Muscle of arm (tissue), 12 donors: ENCODE measurements around the gene ABCA2. TPM values are rescaled to one million over a fixed set of nuclear protein-coding genes. Genes with fewer than 3 reads are reported as not detected.

Source experiments
- DNase-seq: peaks from one replicate; pipeline ENCODE4 v3.0.0-alpha.2; 2013
- polyA plus RNA-seq, 12 donors: library from polyadenylated mRNA; unstranded; fragments of 120-200 nt; gene quantifications; one replicate each; pipeline ENCODE4 v1.2.1, GENCODE V29; 2013; ENCODE audit not compliant: insufficient read length in 12 of 12

ABCA2 gene
- polyA plus RNA-seq, 12 donors, result 10.1 to 28.9 (median 13.0) TPM; not detected in 1

DNA sequence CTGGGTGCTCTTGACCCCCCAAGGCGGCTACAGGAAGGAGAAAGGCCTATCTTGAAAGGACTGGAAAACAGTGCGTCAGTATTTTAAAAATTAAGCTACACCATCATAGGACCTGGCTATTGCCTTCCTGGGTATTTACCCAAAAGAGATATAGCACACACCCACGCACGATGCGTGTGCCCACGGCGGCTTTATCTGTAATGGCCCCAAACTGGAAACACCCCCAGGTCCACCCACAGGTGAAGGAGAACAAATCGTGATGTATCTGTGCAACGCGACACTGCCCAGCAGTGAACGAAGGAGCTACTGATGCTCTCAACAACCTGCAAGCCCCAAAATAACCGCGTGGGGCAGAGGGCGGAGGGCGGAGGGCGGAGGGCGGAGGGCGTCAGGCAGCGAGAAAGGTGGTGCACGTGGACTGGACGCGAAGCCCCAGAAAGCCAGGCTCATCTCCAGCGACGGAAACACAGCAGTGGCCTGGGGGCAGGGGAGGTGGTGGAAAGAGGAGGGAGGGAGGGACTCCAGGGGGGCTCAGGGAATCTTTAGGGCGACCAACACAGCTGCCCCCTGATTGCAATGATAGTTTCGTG lies 63.1 kb downstream of the ABCA2 start:
- no peak for DNase-seq

- no peak for DNase-seq
Observed at GRCh38 chr9:136964171-136964689, 63.8 kb downstream of the ABCA2 start.

- no peak for DNase-seq
Observed at GRCh38 chr9:136963751-136964150, 64.3 kb downstream of the ABCA2 start.

DNA sequence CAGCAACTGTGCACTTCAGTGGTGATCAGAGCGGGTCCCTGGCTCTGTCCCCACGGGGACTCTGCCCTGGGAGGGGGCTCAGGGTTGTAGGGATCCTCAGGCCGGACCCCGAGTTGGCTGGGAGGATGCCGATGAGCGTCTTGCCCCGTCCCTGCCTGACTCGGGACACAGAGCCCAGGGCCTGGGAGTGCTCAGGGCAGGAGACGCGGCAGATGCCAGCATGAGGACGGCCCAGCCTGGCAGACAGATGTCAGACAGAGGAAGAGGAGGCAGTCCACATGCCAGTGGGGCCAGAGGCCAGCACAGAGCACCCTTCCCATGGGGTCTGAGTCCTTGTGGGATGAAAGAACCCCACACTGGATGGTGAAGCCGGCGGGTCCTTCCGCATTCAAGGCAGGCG lies 64.7 kb downstream of the ABCA2 start:
- DNase-seq, result no peak

DNA sequence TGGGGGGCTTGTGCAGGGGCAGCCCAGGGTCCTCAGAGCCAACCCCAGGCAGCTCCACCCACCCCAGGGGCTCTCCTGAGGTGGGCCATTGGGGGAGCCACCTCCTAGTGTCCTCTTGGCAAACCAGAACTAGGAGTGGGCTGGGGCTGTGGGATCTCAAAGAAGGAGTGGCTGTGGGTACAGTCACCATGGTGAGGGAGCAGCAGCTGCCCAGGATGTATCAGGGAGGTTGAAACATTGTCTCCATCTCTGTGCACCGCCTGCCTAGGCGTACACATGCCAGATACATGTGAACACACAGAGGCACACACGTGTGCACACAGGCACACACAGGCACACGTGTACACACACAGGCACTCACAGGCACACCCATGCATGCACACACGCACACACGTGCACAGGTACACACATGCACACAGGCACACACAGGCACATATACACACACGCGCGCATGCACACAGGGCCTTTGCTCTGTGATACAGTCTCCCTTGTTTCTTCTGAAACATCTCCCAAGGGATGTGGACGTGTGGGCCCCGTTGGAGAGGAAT lies 65.3 kb downstream of the ABCA2 start:
- DNase-seq, result no peak

DNA sequence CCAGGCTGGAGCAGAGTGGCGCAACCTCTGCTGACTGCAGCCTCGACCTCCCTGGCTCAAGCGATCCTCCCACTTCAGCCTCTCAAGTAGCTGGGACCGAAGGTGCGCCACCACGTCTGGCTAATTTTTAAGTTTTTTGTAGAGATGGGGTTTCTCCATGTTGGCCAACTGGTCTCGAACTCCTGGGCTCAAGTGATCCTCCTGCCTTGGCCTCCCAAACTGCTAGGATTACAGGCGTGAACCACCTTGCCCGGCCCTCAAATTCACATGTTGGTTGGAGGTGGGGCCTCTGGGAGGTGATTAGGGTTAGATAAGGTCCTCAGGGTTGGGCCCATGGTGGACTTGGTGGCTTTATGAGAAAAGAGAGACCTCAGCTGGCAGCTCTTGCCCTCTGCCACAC lies 65.9 kb downstream of the ABCA2 start:
- DNase-seq, result no peak

- no peak for DNase-seq
Observed at GRCh38 chr9:136961279-136962065, 66.6 kb downstream of the ABCA2 start.

DNA sequence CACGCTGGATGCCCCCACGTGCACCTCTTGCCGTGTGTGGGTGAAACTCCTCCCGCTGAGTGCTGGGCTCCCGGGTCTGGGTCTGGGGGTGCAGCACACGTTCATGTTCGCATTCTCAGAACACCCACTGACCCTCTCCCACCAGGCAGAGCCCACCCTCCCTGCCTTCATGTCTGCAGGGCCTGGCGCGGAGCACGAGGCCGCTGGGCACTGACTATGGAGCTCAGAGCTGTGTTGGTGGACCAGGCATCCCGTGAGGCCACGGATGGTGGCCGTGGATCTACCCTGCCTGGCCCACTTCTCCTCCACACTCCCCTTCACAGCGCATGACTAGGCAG lies 67.1 kb downstream of the ABCA2 start:
- DNase-seq, result no peak

DNA sequence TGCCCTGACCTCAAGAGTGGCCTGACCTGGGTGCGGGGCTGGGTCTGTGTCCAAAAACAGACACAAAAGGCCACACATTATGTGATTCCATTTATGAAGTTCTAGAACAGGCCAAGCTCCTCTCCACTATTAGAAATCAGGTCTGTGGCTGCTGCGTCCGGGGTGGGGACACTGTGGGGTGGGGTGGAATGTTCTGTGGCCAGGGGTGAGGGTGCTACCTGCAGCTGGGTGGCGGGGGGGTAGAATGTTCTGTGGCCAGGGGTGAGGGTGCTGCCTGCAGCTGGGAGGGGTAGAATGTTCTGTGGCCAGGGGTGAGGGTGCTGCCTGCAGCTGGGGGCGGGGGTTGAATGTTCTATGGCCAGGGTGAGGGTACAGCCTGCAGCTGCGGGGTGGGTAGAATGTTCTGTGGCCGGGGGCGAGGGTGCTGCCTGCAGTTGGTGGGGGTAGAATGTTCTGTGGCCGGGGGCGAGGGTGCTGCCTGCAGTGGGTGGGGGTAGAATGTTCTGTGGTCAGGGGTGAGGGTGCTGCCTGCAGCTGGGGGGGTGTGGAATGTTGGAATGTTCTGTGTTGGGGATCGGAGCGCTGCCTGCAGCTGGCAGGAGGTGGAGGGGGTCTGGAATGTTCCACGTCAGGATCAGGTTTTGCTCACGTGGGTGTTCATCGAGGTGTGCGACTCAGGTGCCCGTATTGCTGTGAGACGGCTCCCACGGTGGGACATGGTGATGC lies 67.7 kb downstream of the ABCA2 start:
- DNase-seq, result no peak

GRCh38 chr9:136958898-136959850 lies 68.9 kb downstream of the ABCA2 start:
- DNase-seq, result no peak

DNA sequence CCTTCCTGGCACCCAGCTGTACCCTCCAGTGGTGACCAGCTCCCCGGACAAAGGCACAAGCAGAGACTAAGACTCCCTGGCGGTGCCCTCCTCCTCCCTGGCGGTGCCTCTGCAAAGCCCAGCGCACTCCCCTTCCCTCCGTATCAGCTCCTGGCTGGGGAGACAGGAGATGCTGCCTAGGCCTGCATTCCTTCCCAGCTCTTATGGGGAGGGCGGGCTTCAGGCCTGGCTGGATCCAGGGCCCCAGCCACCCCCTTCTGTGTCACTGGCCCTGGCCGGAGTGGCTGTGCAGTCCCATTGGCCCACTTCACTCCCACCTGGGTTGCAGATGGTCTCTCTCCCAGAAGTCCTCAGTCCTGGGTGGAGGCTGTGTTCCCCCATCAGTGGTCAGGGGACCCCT lies 69.6 kb downstream of the ABCA2 start:
- DNase-seq, result no peak

GRCh38 chr9:136957901-136958300 lies 70.1 kb downstream of the ABCA2 start:
- DNase-seq, result no peak

- DNase-seq, result no peak
Observed at GRCh38 chr9:136957461-136957860, 70.6 kb downstream of the ABCA2 start.

Other genes with a start within 250 kb of the ABCA2 start
- gene TMEM141, start 236.9 kb downstream of the ABCA2 start, polyA plus RNA-seq, result 100 to 1,000 TPM in 1 of 12 donors, 10 to 100 TPM in 10, not detected in 1; 26.7 to 128 (median 30.8) TPM
- 1 to 10 TPM in 9 of 12 donors, under 1 TPM in 1, not detected in 2; 0.71 to 3.7 (median 2.7) TPM for gene CCDC183, start 231.9 kb downstream of the ABCA2 start, polyA plus RNA-seq
- 10 to 100 TPM in 11 of 12 donors, not detected in 1; 40.9 to 81.7 (median 48.7) TPM for gene RABL6, start 220.3 kb downstream of the ABCA2 start, polyA plus RNA-seq
- gene AJM1, start 185.8 kb downstream of the ABCA2 start, polyA plus RNA-seq, result 1 to 10 TPM in 10 of 12 donors, under 1 TPM in 1, not detected in 1; 0.93 to 7.0 (median 1.5) TPM
- gene PHPT1, start 178.8 kb downstream of the ABCA2 start, polyA plus RNA-seq, result 100 to 1,000 TPM in 2 of 12 donors, 10 to 100 TPM in 9, not detected in 1; 60.3 to 100 (median 73.7) TPM
- 100 to 1,000 TPM in 1 of 12 donors, 1 to 10 TPM in 10, not detected in 1; 2.7 to 131 (median 3.9) TPM for gene MAMDC4, start 175.9 kb downstream of the ABCA2 start, polyA plus RNA-seq
- gene EDF1, start 161.9 kb downstream of the ABCA2 start, polyA plus RNA-seq, result 100 to 1,000 TPM in 11 of 12 donors, not detected in 1; 262 to 391 (median 299) TPM
- 10 to 100 TPM in 5 of 12 donors, 1 to 10 TPM in 6, not detected in 1; 7.1 to 15.5 (median 9.1) TPM for gene TRAF2, start 141.7 kb downstream of the ABCA2 start, polyA plus RNA-seq
- gene FBXW5, start 83.5 kb downstream of the ABCA2 start, polyA plus RNA-seq, result 10 to 100 TPM in 11 of 12 donors, not detected in 1; 26.2 to 46.7 (median 30.6) TPM
- 1 to 10 TPM in 1 of 12 donors, under 1 TPM in 7, not detected in 4; 0.27 to 1.2 (median 0.48) TPM for gene C8G, start 83.0 kb downstream of the ABCA2 start, polyA plus RNA-seq
- gene LCN12, start 76.0 kb downstream of the ABCA2 start, polyA plus RNA-seq, result 1 to 10 TPM in 5 of 12 donors, under 1 TPM in 4, not detected in 3; 0.23 to 1.4 (median 1.1) TPM
- gene PTGDS, start 50.7 kb downstream of the ABCA2 start, polyA plus RNA-seq, result 10 to 100 TPM in 6 of 12 donors, 1 to 10 TPM in 4, not detected in 2; 5.3 to 30.3 (median 13.6) TPM
- gene LCNL1, start 45.2 kb downstream of the ABCA2 start, polyA plus RNA-seq, result under 1 TPM in 10 of 12 donors, not detected in 2; 0.19 to 0.74 (median 0.54) TPM
- 10 to 100 TPM in 11 of 12 donors, not detected in 1; 15.5 to 51.6 (median 19.6) TPM for gene PAXX, start 35.8 kb downstream of the ABCA2 start, polyA plus RNA-seq
- 10 to 100 TPM in 1 of 12 donors, 1 to 10 TPM in 2, under 1 TPM in 6, not detected in 3; 0.23 to 26.6 (median 0.49) TPM for gene CLIC3, start 31.7 kb downstream of the ABCA2 start, polyA plus RNA-seq
- under 1 TPM in 3 of 12 donors, not detected in 9; 0.05 to 0.45 (median 0.08) TPM for gene FUT7, start 3.9 kb upstream of the ABCA2 start, polyA plus RNA-seq
- 10 to 100 TPM in 11 of 12 donors, not detected in 1; 26.6 to 48.0 (median 30.3) TPM for gene NPDC1, start 17.9 kb upstream of the ABCA2 start, polyA plus RNA-seq
- gene ENTPD2, start 25.8 kb upstream of the ABCA2 start, polyA plus RNA-seq, result 10 to 100 TPM in 7 of 12 donors, 1 to 10 TPM in 4, not detected in 1; 8.6 to 21.8 (median 12.8) TPM
- 1 to 10 TPM in 11 of 12 donors, not detected in 1; 2.0 to 8.0 (median 3.3) TPM for gene SAPCD2, start 42.3 kb upstream of the ABCA2 start, polyA plus RNA-seq
- 1 to 10 TPM in 10 of 12 donors, not detected in 2; 1.4 to 3.8 (median 1.8) TPM for gene UAP1L1, start 49.3 kb upstream of the ABCA2 start, polyA plus RNA-seq
- 10 to 100 TPM in 11 of 12 donors, not detected in 1; 34.2 to 65.1 (median 37.7) TPM for gene MAN1B1, start 58.7 kb upstream of the ABCA2 start, polyA plus RNA-seq
- gene DPP7, start 86.5 kb upstream of the ABCA2 start, polyA plus RNA-seq, result 10 to 100 TPM in 11 of 12 donors, not detected in 1; 16.7 to 86.0 (median 23.7) TPM
- under 1 TPM in 4 of 12 donors, not detected in 8; 0.09 to 0.84 (median 0.14) TPM for gene GRIN1, start 110.9 kb upstream of the ABCA2 start, polyA plus RNA-seq
- not detected for gene LRRC26, start 141.8 kb upstream of the ABCA2 start, polyA plus RNA-seq
- gene TMEM210, start 143.8 kb upstream of the ABCA2 start, polyA plus RNA-seq, result not detected
- gene ANAPC2, start 160.3 kb upstream of the ABCA2 start, polyA plus RNA-seq, result 10 to 100 TPM in 11 of 12 donors, not detected in 1; 21.1 to 36.5 (median 30.4) TPM
- gene SSNA1, start 160.4 kb upstream of the ABCA2 start, polyA plus RNA-seq, result 10 to 100 TPM in 11 of 12 donors, not detected in 1; 36.2 to 86.3 (median 45.8) TPM
- 10 to 100 TPM in 2 of 12 donors, 1 to 10 TPM in 9, not detected in 1; 4.2 to 10.4 (median 7.9) TPM for gene TPRN, start 172.5 kb upstream of the ABCA2 start, polyA plus RNA-seq
- gene TMEM203, start 177.4 kb upstream of the ABCA2 start, polyA plus RNA-seq, result 10 to 100 TPM in 11 of 12 donors, not detected in 1; 20.7 to 39.2 (median 31.1) TPM
- gene NDOR1, start 177.5 kb upstream of the ABCA2 start, polyA plus RNA-seq, result 10 to 100 TPM in 2 of 12 donors, 1 to 10 TPM in 9, not detected in 1; 4.9 to 13.3 (median 6.9) TPM
- 1 to 10 TPM in 10 of 12 donors, not detected in 2; 1.7 to 7.1 (median 2.3) TPM for gene RNF208, start 194.0 kb upstream of the ABCA2 start, polyA plus RNA-seq
- 1 to 10 TPM in 9 of 12 donors, under 1 TPM in 1, not detected in 2; 0.91 to 3.2 (median 2.1) TPM for gene CYSRT1, start 196.9 kb upstream of the ABCA2 start, polyA plus RNA-seq
- 1 to 10 TPM in 7 of 12 donors, under 1 TPM in 3, not detected in 2; 0.66 to 2.9 (median 1.3) TPM for gene RNF224, start 199.3 kb upstream of the ABCA2 start, polyA plus RNA-seq
- 1 to 10 TPM in 6 of 12 donors, under 1 TPM in 4, not detected in 2; 0.43 to 1.6 (median 1.0) TPM for gene SLC34A3, start 202.7 kb upstream of the ABCA2 start, polyA plus RNA-seq
- gene TUBB4B, start 213.1 kb upstream of the ABCA2 start, polyA plus RNA-seq, result 100 to 1,000 TPM in 11 of 12 donors, not detected in 1; 121 to 306 (median 157) TPM
- under 1 TPM in 6 of 12 donors, not detected in 6; 0.24 to 0.54 (median 0.30) TPM for gene STPG3, start 223.0 kb upstream of the ABCA2 start, polyA plus RNA-seq
- gene NELFB, start 227.1 kb upstream of the ABCA2 start, polyA plus RNA-seq, result 10 to 100 TPM in 11 of 12 donors, not detected in 1; 31.1 to 52.0 (median 39.2) TPM
- gene TOR4A, start 249.5 kb upstream of the ABCA2 start, polyA plus RNA-seq, result 10 to 100 TPM in 1 of 12 donors, 1 to 10 TPM in 10, not detected in 1; 3.5 to 14.8 (median 4.4) TPM